ENCODE measurements around the gene MRPL21.

- TF ChIP-seq CTCF (optimal IDR thresholded peaks at IDR 0.05 in 1 of 3, IDR thresholded peaks at IDR 0.05 in 1 of 3, conservative IDR thresholded peaks at IDR 0.05 in 1 of 3; ENCODE audit: extremely low read depth in 1 of 3, insufficient read depth in 2 of 3, low read length in 3 of 3): no peak
- TF ChIP-seq EZH2 (IDR thresholded peaks at IDR 0.05; ENCODE audit: low read length): no peak
Measured at GRCh38 chr11:68925611-68926010, 22.0 kb upstream of the MRPL21 start.

Data from keratinocyte (primary cell).